GM18498 (cell line): ENCODE measurements around the gene AMD1.
A peak's percentile ranks its signal among the peaks of the same experiment; 100 is the strongest.

Experiments used
- ATAC-seq: cut with Tn5 transposase; IDR thresholded peaks from one replicate; pipeline ENCODE4 v1.9.1; 2021; ENCODE audit warnings: mild to moderate bottlenecking, moderate library complexity; ENCODE audit not compliant: unreplicated experiment

The AMD1 gene

GRCh38 chr6:110934381-110934898, 59.9 kb downstream of the AMD1 start:
- ATAC-seq = no peak

DNA sequence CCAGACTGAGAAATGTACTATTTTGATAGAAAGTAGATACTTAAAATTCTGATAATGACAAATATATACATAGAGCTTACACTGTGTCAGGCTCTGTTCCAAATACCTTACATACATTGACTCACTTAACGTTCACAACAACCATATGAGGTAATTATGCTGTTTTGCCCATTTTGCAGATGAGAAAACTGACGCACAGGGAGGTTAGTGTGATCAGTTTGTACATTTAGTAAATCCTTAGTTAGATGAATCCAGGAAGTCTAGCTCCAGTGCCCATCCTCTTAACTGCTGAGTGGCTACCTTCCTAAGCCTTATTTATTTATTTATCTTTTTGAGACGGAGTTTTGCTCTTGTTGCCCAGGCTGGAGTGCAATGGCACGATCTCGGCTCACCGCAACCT, 60.6 kb downstream of the AMD1 start:
- ATAC-seq = no peak

- ATAC-seq = no peak
These were observed 63.6 kb downstream of the AMD1 start for GRCh38 chr6:110938171-110938570.

DNA sequence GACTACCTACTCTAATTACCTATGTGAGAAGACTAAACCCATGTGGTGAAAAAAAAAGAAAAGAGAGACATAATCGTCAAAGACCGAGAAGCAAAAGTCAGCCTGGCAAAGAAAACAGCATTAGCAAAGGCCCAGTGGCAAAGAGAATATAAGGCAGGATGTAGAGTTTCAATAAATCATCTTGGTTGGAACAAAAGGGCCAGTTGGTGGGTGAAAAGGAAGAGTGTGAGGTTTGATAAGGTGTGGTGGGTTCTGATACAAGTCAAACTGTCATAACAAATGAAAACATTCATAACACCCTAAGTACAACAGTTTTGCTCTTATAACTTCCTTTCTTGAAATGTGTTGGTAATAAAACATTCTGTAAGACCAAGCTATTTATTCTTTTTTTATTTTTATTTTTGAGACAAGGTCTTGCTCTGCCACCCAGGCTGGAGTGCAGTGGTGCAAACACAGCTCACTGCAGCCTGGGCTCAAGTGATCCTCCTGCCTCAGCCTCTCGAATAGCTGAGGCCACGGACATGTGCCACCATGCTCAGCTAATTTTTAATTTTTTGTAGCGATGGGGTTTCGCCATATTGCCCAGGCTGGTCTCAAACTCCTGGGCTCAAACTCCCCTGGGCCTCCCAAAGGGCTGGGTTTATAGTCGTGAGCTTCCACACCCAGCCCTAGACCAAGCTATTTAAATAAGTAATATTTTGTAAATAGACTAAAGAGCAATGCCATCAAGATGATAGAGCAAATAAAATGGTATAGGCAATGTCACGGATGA, 65.0 kb downstream of the AMD1 start:
- ATAC-seq = no peak

- peak; percentile 99 for ATAC-seq
These were observed 70.1 kb downstream of the AMD1 start for GRCh38 chr6:110944681-110945151.
